Neural cell (in vitro differentiated cells): ENCODE results near the gene ACYP2. TPM values are rescaled to one million over a fixed set of nuclear protein-coding genes. Genes with fewer than 3 reads are reported as not detected.

Experiments
- H2AFZ ChIP-seq: fragments of 200-600, 300-800 bp; sonication (generic), shearing (Covaris generic); 2 replicates; pipeline ENCODE4 v1.6.0; 2014; ENCODE audit warnings: low read depth, mild to moderate bottlenecking, antibody characterized with exemption, low read length, moderate library complexity
- H3F3A ChIP-seq: fragments of 200-600 bp; shearing (Covaris generic); 2 replicates; pipeline ENCODE4 v1.6.1; 2016; ENCODE audit warnings: mild to moderate bottlenecking, moderate library complexity, mixed read lengths, antibody characterized with exemption, low read length; ENCODE audit not compliant: insufficient read depth, poor library complexity, severe bottlenecking
- H3K27ac ChIP-seq: fragments of 200-600, 300-800 bp; sonication (generic), shearing (Covaris generic); 2 replicates; pipeline ENCODE4 v1.5.1; 2014; ENCODE audit warnings: mild to moderate bottlenecking, low read length, moderate library complexity
- H3K27me3 ChIP-seq: fragments of 300-800, 200-600 bp; sonication (generic), shearing (Covaris generic); 2 replicates; pipeline ENCODE4 v1.6.0; 2014; ENCODE audit warnings: mild to moderate bottlenecking, low read depth, low read length, moderate library complexity; ENCODE audit not compliant: insufficient read depth
- H3K36me3 ChIP-seq: fragments of 300-800, 200-600 bp; sonication (generic), shearing (Covaris generic); 2 replicates; pipeline ENCODE4 v1.5.1; 2014; ENCODE audit warnings: mild to moderate bottlenecking, antibody characterized with exemption, low read length, moderate library complexity; ENCODE audit not compliant: insufficient read depth
- H3K4me2 ChIP-seq: fragments of 300-800, 200-600 bp; sonication (generic), shearing (Covaris generic); 2 replicates; pipeline ENCODE4 v1.6.0; 2014; ENCODE audit warnings: mild to moderate bottlenecking, low read length
- H3K4me3 ChIP-seq: fragments of 300-800, 200-600 bp; sonication (generic), shearing (Covaris generic); 2 replicates; pipeline ENCODE4 v1.5.1; 2014; ENCODE audit warnings: mild to moderate bottlenecking, low read length, moderate library complexity
- H3K79me2 ChIP-seq: fragments of 200-600 bp; shearing (Covaris generic); replicated peaks from 2 replicates; pipeline ENCODE4 v1.6.0; 2014; ENCODE audit warnings: mild to moderate bottlenecking, low read length, moderate library complexity; ENCODE audit not compliant: insufficient read depth
- H3K9ac ChIP-seq: fragments of 300-800, 200-600 bp; sonication (generic), shearing (Covaris generic); 2 replicates; pipeline ENCODE4 v1.6.1; 2016; ENCODE audit warnings: mild to moderate bottlenecking, low read length, mixed read lengths
- H3K9me2 ChIP-seq: fragments of 200-600 bp; shearing (Covaris generic); 2 replicates; pipeline ENCODE4 v1.6.1; 2016; ENCODE audit warnings: mild to moderate bottlenecking, low read length, mixed read lengths; ENCODE audit not compliant: insufficient read depth
- H3K9me3 ChIP-seq: fragments of 200-600, 300-800 bp; sonication (generic), shearing (Covaris generic); 2 replicates; pipeline ENCODE4 v1.6.1; 2016; ENCODE audit warnings: mild to moderate bottlenecking, mixed run types, low read length, moderate library complexity, mixed read lengths
- H4K20me1 ChIP-seq: fragments of 200-600 bp; shearing (Covaris generic); 2 replicates; pipeline ENCODE4 v1.6.1; 2016; ENCODE audit warnings: mild to moderate bottlenecking, mixed run types; ENCODE audit not compliant: insufficient read depth
- EP300 ChIP-seq: fragments of 450-650 bp; conservative IDR thresholded peaks from 2 replicates; pipeline ENCODE4 v1.6.1; 2014; ENCODE audit warnings: antibody characterized with exemption, mild to moderate bottlenecking, moderate library complexity; ENCODE audit not compliant: poor library complexity, severe bottlenecking
- EZH2 ChIP-seq: fragments of 200-600, 300-800 bp; shearing (Covaris generic), sonication (generic); IDR thresholded peaks from 2 replicates; pipeline ENCODE4 v1.6.1; 2014; ENCODE audit warnings: antibody characterized with exemption, low read length, borderline replicate concordance, mild to moderate bottlenecking; ENCODE audit not compliant: insufficient read depth, poor library complexity, severe bottlenecking
- MXI1 ChIP-seq: fragments of 450-650 bp; conservative IDR thresholded peaks from 2 replicates; pipeline ENCODE4 v1.6.1; 2014; ENCODE audit warnings: antibody characterized with exemption, mild to moderate bottlenecking; ENCODE audit not compliant: poor library complexity, severe bottlenecking
- POLR2AphosphoS5 ChIP-seq: IDR thresholded peaks from 2 replicates; pipeline ENCODE4 v1.6.1; 2012
- RAD21 ChIP-seq: fragments of 450-650 bp; conservative IDR thresholded peaks from 2 replicates; pipeline ENCODE4 v1.6.1; 2014; ENCODE audit warnings: antibody characterized with exemption, mild to moderate bottlenecking, moderate library complexity
- SMC3 ChIP-seq: fragments of 450-650 bp; conservative IDR thresholded peaks from 2 replicates; pipeline ENCODE4 v1.6.1; 2014; ENCODE audit warnings: antibody characterized with exemption, mild to moderate bottlenecking, moderate library complexity; ENCODE audit not compliant: poor library complexity
- TAF1 ChIP-seq: IDR thresholded peaks from 2 replicates; pipeline ENCODE4 v1.6.1; 2012; ENCODE audit warnings: low read depth
- polyA plus RNA-seq: library from polyadenylated mRNA; depleted of rRNA; stranded (reverse); fragments of >200 nt; gene quantifications from 2 replicates; pipeline ENCODE4 v1.2.3, GENCODE V29; 2014
- TF ChIP-seq, protein P1 (sequence below): IDR thresholded peaks from 2 replicates; pipeline ENCODE4 v1.6.1; 2012; ENCODE audit warnings: borderline replicate concordance
- TF ChIP-seq, protein P2 (sequence below): fragments of 450-650 bp; IDR thresholded peaks from 2 replicates; pipeline ENCODE4 v1.5.1; 2014; ENCODE audit warnings: antibody characterized with exemption, mild to moderate bottlenecking, moderate library complexity; ENCODE audit not compliant: poor library complexity, severe bottlenecking

The ACYP2 gene
- polyA plus RNA-seq, 1 donor from 2014 or later: 48.2 TPM

GRCh38 chr2:54097124-54097523, 18.3 kb upstream of the ACYP2 start:
- no peaks in the 10 kb centered on the region for H3K27me3 ChIP-seq

GRCh38 chr2:54099370-54099769, 16.0 kb upstream of the ACYP2 start:
- Histone ChIP-seq H3K27ac (no peak overlapping the region), H3K4me3 (no peak overlapping the region), H3K79me2 (no peaks in the 10 kb centered on the region), H2AFZ (no peak overlapping the region), H3K9me2 (no peaks in the 10 kb centered on the region), H3F3A (no peaks in the 10 kb centered on the region), H3K36me3 (no peaks in the 10 kb centered on the region), H3K9ac (no peak overlapping the region), H4K20me1 (no peaks in the 10 kb centered on the region), H3K27me3 (no peaks in the 10 kb centered on the region), H3K4me2 (no peak overlapping the region), H3K9me3 (no peaks in the 10 kb centered on the region)
- TF ChIP-seq TAF1 (no peak), SMC3 (no peak), EP300 (no peak), POLR2AphosphoS5 (no peak), RAD21 (no peak), MXI1 (no peak), EZH2 (no peak)
- TF ChIP-seq, protein P1, sequence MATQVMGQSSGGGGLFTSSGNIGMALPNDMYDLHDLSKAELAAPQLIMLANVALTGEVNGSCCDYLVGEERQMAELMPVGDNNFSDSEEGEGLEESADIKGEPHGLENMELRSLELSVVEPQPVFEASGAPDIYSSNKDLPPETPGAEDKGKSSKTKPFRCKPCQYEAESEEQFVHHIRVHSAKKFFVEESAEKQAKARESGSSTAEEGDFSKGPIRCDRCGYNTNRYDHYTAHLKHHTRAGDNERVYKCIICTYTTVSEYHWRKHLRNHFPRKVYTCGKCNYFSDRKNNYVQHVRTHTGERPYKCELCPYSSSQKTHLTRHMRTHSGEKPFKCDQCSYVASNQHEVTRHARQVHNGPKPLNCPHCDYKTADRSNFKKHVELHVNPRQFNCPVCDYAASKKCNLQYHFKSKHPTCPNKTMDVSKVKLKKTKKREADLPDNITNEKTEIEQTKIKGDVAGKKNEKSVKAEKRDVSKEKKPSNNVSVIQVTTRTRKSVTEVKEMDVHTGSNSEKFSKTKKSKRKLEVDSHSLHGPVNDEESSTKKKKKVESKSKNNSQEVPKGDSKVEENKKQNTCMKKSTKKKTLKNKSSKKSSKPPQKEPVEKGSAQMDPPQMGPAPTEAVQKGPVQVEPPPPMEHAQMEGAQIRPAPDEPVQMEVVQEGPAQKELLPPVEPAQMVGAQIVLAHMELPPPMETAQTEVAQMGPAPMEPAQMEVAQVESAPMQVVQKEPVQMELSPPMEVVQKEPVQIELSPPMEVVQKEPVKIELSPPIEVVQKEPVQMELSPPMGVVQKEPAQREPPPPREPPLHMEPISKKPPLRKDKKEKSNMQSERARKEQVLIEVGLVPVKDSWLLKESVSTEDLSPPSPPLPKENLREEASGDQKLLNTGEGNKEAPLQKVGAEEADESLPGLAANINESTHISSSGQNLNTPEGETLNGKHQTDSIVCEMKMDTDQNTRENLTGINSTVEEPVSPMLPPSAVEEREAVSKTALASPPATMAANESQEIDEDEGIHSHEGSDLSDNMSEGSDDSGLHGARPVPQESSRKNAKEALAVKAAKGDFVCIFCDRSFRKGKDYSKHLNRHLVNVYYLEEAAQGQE: no peak
- TF ChIP-seq, protein P2, sequence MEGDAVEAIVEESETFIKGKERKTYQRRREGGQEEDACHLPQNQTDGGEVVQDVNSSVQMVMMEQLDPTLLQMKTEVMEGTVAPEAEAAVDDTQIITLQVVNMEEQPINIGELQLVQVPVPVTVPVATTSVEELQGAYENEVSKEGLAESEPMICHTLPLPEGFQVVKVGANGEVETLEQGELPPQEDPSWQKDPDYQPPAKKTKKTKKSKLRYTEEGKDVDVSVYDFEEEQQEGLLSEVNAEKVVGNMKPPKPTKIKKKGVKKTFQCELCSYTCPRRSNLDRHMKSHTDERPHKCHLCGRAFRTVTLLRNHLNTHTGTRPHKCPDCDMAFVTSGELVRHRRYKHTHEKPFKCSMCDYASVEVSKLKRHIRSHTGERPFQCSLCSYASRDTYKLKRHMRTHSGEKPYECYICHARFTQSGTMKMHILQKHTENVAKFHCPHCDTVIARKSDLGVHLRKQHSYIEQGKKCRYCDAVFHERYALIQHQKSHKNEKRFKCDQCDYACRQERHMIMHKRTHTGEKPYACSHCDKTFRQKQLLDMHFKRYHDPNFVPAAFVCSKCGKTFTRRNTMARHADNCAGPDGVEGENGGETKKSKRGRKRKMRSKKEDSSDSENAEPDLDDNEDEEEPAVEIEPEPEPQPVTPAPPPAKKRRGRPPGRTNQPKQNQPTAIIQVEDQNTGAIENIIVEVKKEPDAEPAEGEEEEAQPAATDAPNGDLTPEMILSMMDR: no peak

More at GRCh38 chr2:54097124-54097523, 18.3 kb upstream of the ACYP2 start:
- H3K27ac ChIP-seq: no peak overlapping the region
- no peaks in the 10 kb centered on the region for H3K36me3 ChIP-seq
- H2AFZ ChIP-seq: no peak overlapping the region
- H3K9me3 ChIP-seq: no peaks in the 10 kb centered on the region
- H3K4me2 ChIP-seq: no peak overlapping the region
- TF ChIP-seq TAF1 (no peak), SMC3 (no peak), EP300 (no peak), EZH2 (no peak), MXI1 (no peak), POLR2AphosphoS5 (no peak), RAD21 (no peak)
- TF ChIP-seq, protein P2: no peak
- TF ChIP-seq, protein P1: no peak
- no peaks in the 10 kb centered on the region for H3K79me2 ChIP-seq
- no peaks in the 10 kb centered on the region for H3F3A ChIP-seq
- no peaks in the 10 kb centered on the region for H3K9me2 ChIP-seq
- H4K20me1 ChIP-seq: no peaks in the 10 kb centered on the region
- H3K9ac ChIP-seq: no peak overlapping the region
- no peak overlapping the region for H3K4me3 ChIP-seq
